ENCODE results near the gene TRAPPC3L. TPM values are rescaled to one million over a fixed set of nuclear protein-coding genes. Genes with fewer than 3 reads are reported as not detected.
A peak's percentile ranks its signal among the peaks of the same experiment; 100 is the strongest.

TRAPPC3L gene
- 0.10 TPM for polyA plus RNA-seq (2013, experiment 1 of 2)
- 0.14 TPM for polyA plus RNA-seq (2013, experiment 2 of 2)

DNA sequence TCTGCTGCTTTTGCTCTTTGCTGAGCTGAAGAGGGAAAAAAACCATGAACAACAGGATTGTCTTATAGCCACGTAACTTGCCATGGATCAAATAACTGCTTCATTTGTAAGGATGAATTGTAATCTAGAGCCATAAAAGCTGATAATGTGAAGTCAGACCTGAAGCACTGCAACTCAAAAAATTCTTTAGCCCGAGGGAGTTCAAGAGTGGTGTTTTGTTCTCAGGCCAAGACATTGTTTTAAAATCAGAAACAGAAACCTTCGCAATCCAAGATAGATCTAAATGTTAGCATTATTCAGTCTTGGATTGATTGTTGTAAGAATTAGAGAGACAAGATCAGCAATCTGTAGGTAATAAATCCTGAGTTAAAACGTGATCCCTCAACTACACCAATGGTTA lies at the start of gene TRAPPC3L:
Gene TRAPPC3L (minus strand): TSS at position 34 of the 400 bp plus-strand sequence. CDS start 170 bp downstream, outside the sequence.
- DNase-seq, result no peak
- Histone ChIP-seq H2BK120ac (ENCODE audit: low read depth, low read length) (no peak within 1 kb of the TSS), H3K4me2 (ENCODE audit: low read length, poor library complexity, severe bottlenecking) (no peak within 1 kb of the TSS), H3K18ac (ENCODE audit: low read depth in 1 of 2, low read length in 2 of 2) (no peak within 1 kb of the TSS), H4K91ac (ENCODE audit: low read length) (no peak within 1 kb of the TSS), H4K8ac (ENCODE audit: low read length) (no peak within 1 kb of the TSS), H2BK15ac (ENCODE audit: low read depth, poor library complexity, severe bottlenecking) (no peak within 1 kb of the TSS), H3K4ac (ENCODE audit: low read depth in 1 of 2, low read length in 2 of 2) (no peak within 1 kb of the TSS), H2AK5ac (ENCODE audit: low read length, severe bottlenecking) (no peak within 1 kb of the TSS), H3K36me3 (ENCODE audit: control insufficient read depth in 1 of 2, insufficient read depth in 2 of 2, low read depth in 1 of 2, low read length in 2 of 2) (no peaks in the 10 kb centered on the region), H3K14ac (ENCODE audit: low read length in 2 of 2) (no peak within 1 kb of the TSS), H3K23ac (ENCODE audit: low read length in 2 of 2) (no peak within 1 kb of the TSS), H2AFZ (ENCODE audit: low read depth, low read length) (no peak within 1 kb of the TSS), H3K9ac (ENCODE audit: low read length) (peak within 1 kb of the TSS; percentile 53), H2BK5ac (ENCODE audit: low read depth, low read length, poor library complexity, severe bottlenecking) (no peak within 1 kb of the TSS), H2BK12ac (ENCODE audit: low read length in 2 of 2) (no peak within 1 kb of the TSS), H3K4me3 (ENCODE audit: insufficient read depth in 1 of 2, low read depth in 1 of 2, low read length in 2 of 2) (peak within 1 kb of the TSS in 1 of 2 experiments; percentile 45), H3K9me3 (ENCODE audit: control insufficient read depth, low read length) (no peaks in the 10 kb centered on the region), H3K79me1 (replicated peaks; ENCODE audit: low read length, poor library complexity, severe bottlenecking) (no peaks in the 10 kb centered on the region), H3K27me3 (ENCODE audit: control insufficient read depth in 1 of 2, insufficient read depth in 1 of 2, low read length in 2 of 2) (no peaks in the 10 kb centered on the region), H3K4me1 (ENCODE audit: control insufficient read depth, insufficient read depth, low read depth, low read length) (no peaks in the 10 kb centered on the region), H3K27ac (ENCODE audit: low read length, poor library complexity, severe bottlenecking) (no peak within 1 kb of the TSS)
- WGBS, result 87% methylated on average over 2 of the region's 4 CpGs

DNA sequence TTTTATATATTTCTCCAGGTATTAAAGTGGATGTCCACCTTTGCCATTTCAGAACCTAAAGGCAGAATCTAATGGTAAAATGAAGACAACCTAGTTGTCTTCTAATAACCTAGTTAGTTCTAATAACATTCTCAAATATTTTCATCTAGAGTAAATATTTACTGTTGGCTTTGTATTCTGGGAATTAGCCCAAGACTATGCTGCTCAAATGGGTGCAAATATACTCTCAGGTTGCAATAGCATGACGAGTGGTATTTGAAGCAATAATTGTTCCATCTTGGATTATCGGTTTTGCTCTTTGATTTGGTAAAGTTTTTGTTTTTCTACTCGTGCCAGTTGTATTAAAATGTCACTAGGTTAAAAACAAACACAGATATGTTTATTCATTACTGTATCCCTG lies 49.8 kb upstream of the TRAPPC3L start:
- H2BK15ac ChIP-seq (ENCODE audit: low read depth, poor library complexity, severe bottlenecking), result no peak overlapping the region
- H3K4me1 ChIP-seq (ENCODE audit: control insufficient read depth, insufficient read depth, low read depth, low read length), result no peaks in the 10 kb centered on the region
- no peak overlapping the region for H3K4me2 ChIP-seq (ENCODE audit: low read length, poor library complexity, severe bottlenecking)
- no peak overlapping the region for H2AK5ac ChIP-seq (ENCODE audit: low read length, severe bottlenecking)
- no peak overlapping the region for H3K14ac ChIP-seq (ENCODE audit: low read length in 2 of 2)
- no peaks in the 10 kb centered on the region for H3K9me3 ChIP-seq (ENCODE audit: control insufficient read depth, low read length)
- H2BK120ac ChIP-seq (ENCODE audit: low read depth, low read length), result no peak overlapping the region
- H2BK12ac ChIP-seq (ENCODE audit: low read length in 2 of 2), result no peak overlapping the region
- no peak overlapping the region for H3K9ac ChIP-seq (ENCODE audit: low read length)
- H3K27me3 ChIP-seq (ENCODE audit: control insufficient read depth in 1 of 2, insufficient read depth in 1 of 2, low read length in 2 of 2), result no peaks in the 10 kb centered on the region
- peaks cover 5 to 81% of the 10 kb centered on the region in 2 experiments for H3K36me3 ChIP-seq (ENCODE audit: control insufficient read depth in 1 of 2, insufficient read depth in 2 of 2, low read depth in 1 of 2, low read length in 2 of 2)
- no peak for DNase-seq
- no peak overlapping the region for H3K4ac ChIP-seq (ENCODE audit: low read depth in 1 of 2, low read length in 2 of 2)
- WGBS, result 100% methylated on average over 3 of the region's 3 CpGs
- no peak overlapping the region for H4K91ac ChIP-seq (ENCODE audit: low read length)
- H3K18ac ChIP-seq (ENCODE audit: low read depth in 1 of 2, low read length in 2 of 2), result no peak overlapping the region
- H3K23ac ChIP-seq (ENCODE audit: low read length in 2 of 2), result no peak overlapping the region
- no peak overlapping the region for H4K8ac ChIP-seq (ENCODE audit: low read length)
- no peak overlapping the region for H2BK5ac ChIP-seq (ENCODE audit: low read depth, low read length, poor library complexity, severe bottlenecking)
- peaks cover 1% of the 10 kb centered on the region for H3K79me1 ChIP-seq (replicated peaks; ENCODE audit: low read length, poor library complexity, severe bottlenecking)
- H2AFZ ChIP-seq (ENCODE audit: low read depth, low read length), result no peak overlapping the region
- H3K4me3 ChIP-seq (ENCODE audit: insufficient read depth in 1 of 2, low read depth in 1 of 2, low read length in 2 of 2), result no peak overlapping the region
- H3K27ac ChIP-seq (ENCODE audit: low read length, poor library complexity, severe bottlenecking), result no peak overlapping the region

- no peak overlapping the region for H2AFZ ChIP-seq (ENCODE audit: low read depth, low read length)
- no peak for DNase-seq
- no peak overlapping the region for H3K23ac ChIP-seq (ENCODE audit: low read length in 2 of 2)
- WGBS, result no CpG with 5 or more reads among the region's 2 CpGs
- H3K27ac ChIP-seq (ENCODE audit: low read length, poor library complexity, severe bottlenecking), result no peak overlapping the region
- H3K36me3 ChIP-seq (ENCODE audit: control insufficient read depth in 1 of 2, insufficient read depth in 2 of 2, low read depth in 1 of 2, low read length in 2 of 2), result peaks cover 2 to 91% of the 10 kb centered on the region in 2 experiments
- H2BK15ac ChIP-seq (ENCODE audit: low read depth, poor library complexity, severe bottlenecking), result no peak overlapping the region
- no peak overlapping the region for H2BK120ac ChIP-seq (ENCODE audit: low read depth, low read length)
- no peak overlapping the region for H4K8ac ChIP-seq (ENCODE audit: low read length)
- no peak overlapping the region for H3K4me3 ChIP-seq (ENCODE audit: insufficient read depth in 1 of 2, low read depth in 1 of 2, low read length in 2 of 2)
- H3K9me3 ChIP-seq (ENCODE audit: control insufficient read depth, low read length), result no peaks in the 10 kb centered on the region
- H2BK5ac ChIP-seq (ENCODE audit: low read depth, low read length, poor library complexity, severe bottlenecking), result no peak overlapping the region
- no peaks in the 10 kb centered on the region for H3K4me1 ChIP-seq (ENCODE audit: control insufficient read depth, insufficient read depth, low read depth, low read length)
- no peak overlapping the region for H3K4me2 ChIP-seq (ENCODE audit: low read length, poor library complexity, severe bottlenecking)
- no peak overlapping the region for H3K9ac ChIP-seq (ENCODE audit: low read length)
- no peak overlapping the region for H2BK12ac ChIP-seq (ENCODE audit: low read length in 2 of 2)
- no peak overlapping the region for H3K4ac ChIP-seq (ENCODE audit: low read depth in 1 of 2, low read length in 2 of 2)
- no peak overlapping the region for H3K14ac ChIP-seq (ENCODE audit: low read length in 2 of 2)
- H4K91ac ChIP-seq (ENCODE audit: low read length), result no peak overlapping the region
- H2AK5ac ChIP-seq (ENCODE audit: low read length, severe bottlenecking), result no peak overlapping the region
- H3K27me3 ChIP-seq (ENCODE audit: control insufficient read depth in 1 of 2, insufficient read depth in 1 of 2, low read length in 2 of 2), result no peaks in the 10 kb centered on the region
- no peak overlapping the region for H3K18ac ChIP-seq (ENCODE audit: low read depth in 1 of 2, low read length in 2 of 2)
- peaks cover 12% of the 10 kb centered on the region for H3K79me1 ChIP-seq (replicated peaks; ENCODE audit: low read length, poor library complexity, severe bottlenecking)
Measured at GRCh38 chr6:116586738-116587137, 41.3 kb upstream of the TRAPPC3L start.

GRCh38 chr6:116586276-116586675 lies 40.8 kb upstream of the TRAPPC3L start:
- Histone ChIP-seq H3K27ac (ENCODE audit: low read length, poor library complexity, severe bottlenecking) (no peak overlapping the region), H3K79me1 (replicated peaks; ENCODE audit: low read length, poor library complexity, severe bottlenecking) (peaks cover 12% of the 10 kb centered on the region), H2BK120ac (ENCODE audit: low read depth, low read length) (no peak overlapping the region), H2BK15ac (ENCODE audit: low read depth, poor library complexity, severe bottlenecking) (no peak overlapping the region), H3K9ac (ENCODE audit: low read length) (no peak overlapping the region), H2AK5ac (ENCODE audit: low read length, severe bottlenecking) (no peak overlapping the region), H4K8ac (ENCODE audit: low read length) (no peak overlapping the region), H2AFZ (ENCODE audit: low read depth, low read length) (no peak overlapping the region), H4K91ac (ENCODE audit: low read length) (no peak overlapping the region), H3K14ac (ENCODE audit: low read length in 2 of 2) (no peak overlapping the region), H3K36me3 (ENCODE audit: control insufficient read depth in 1 of 2, insufficient read depth in 2 of 2, low read depth in 1 of 2, low read length in 2 of 2) (peaks cover 2 to 91% of the 10 kb centered on the region in 2 experiments), H3K18ac (ENCODE audit: low read depth in 1 of 2, low read length in 2 of 2) (no peak overlapping the region), H3K9me3 (ENCODE audit: control insufficient read depth, low read length) (no peaks in the 10 kb centered on the region), H3K27me3 (ENCODE audit: control insufficient read depth in 1 of 2, insufficient read depth in 1 of 2, low read length in 2 of 2) (no peaks in the 10 kb centered on the region), H2BK12ac (ENCODE audit: low read length in 2 of 2) (no peak overlapping the region), H3K23ac (ENCODE audit: low read length in 2 of 2) (no peak overlapping the region), H3K4me2 (ENCODE audit: low read length, poor library complexity, severe bottlenecking) (no peak overlapping the region), H3K4me1 (ENCODE audit: control insufficient read depth, insufficient read depth, low read depth, low read length) (no peaks in the 10 kb centered on the region), H3K4me3 (ENCODE audit: insufficient read depth in 1 of 2, low read depth in 1 of 2, low read length in 2 of 2) (no peak overlapping the region), H3K4ac (ENCODE audit: low read depth in 1 of 2, low read length in 2 of 2) (no peak overlapping the region), H2BK5ac (ENCODE audit: low read depth, low read length, poor library complexity, severe bottlenecking) (no peak overlapping the region)
- DNase-seq, result no peak
